Karpas-422 (cell line): ENCODE results near the gene RAB9B. TPM values are rescaled to one million over a fixed set of nuclear protein-coding genes. Genes with fewer than 3 reads are reported as not detected.

Experiments used
- DNase-seq: peaks from one replicate; pipeline ENCODE4 v3.0.0-alpha.2; 2015
- H2AFZ ChIP-seq: fragments of 200-600 bp; sonication (generic); 2 replicates; pipeline ENCODE4 v1.6.1; 2014; ENCODE audit warnings: antibody characterized with exemption, low read length, mixed read lengths
- H3K27ac ChIP-seq: fragments of 200-600 bp; sonication (generic); 2 replicates; pipeline ENCODE4 v1.5.1; 2014; ENCODE audit warnings: mild to moderate bottlenecking, low read length, moderate library complexity
- H3K27me3 ChIP-seq: fragments of 200-600 bp; sonication (generic); 2 replicates; pipeline ENCODE4 v1.6.1; 2014; ENCODE audit warnings: low read length, mixed read lengths
- H3K36me3 ChIP-seq: fragments of 200-600 bp; sonication (generic); 2 replicates; pipeline ENCODE4 v1.6.1; 2014; ENCODE audit warnings: low read length, mixed read lengths; ENCODE audit not compliant: insufficient read depth
- H3K4me1 ChIP-seq: fragments of 200-600 bp; sonication (generic); 2 replicates; pipeline ENCODE4 v1.6.1; 2014; ENCODE audit warnings: mild to moderate bottlenecking, low read length, mixed read lengths
- H3K4me2 ChIP-seq: fragments of 200-600 bp; sonication (generic); 2 replicates; pipeline ENCODE4 v1.6.1; 2014; ENCODE audit warnings: low read length, low read depth, mild to moderate bottlenecking; ENCODE audit not compliant: poor library complexity, severe bottlenecking
- H3K4me3 ChIP-seq: fragments of 200-600 bp; sonication (generic); 2 replicates; pipeline ENCODE4 v1.5.1; 2014; ENCODE audit warnings: mild to moderate bottlenecking, antibody characterized with exemption, low read length, mixed read lengths
- H3K79me2 ChIP-seq: fragments of 200-600 bp; sonication (generic); 2 replicates; pipeline ENCODE4 v1.6.1; 2014; ENCODE audit warnings: mild to moderate bottlenecking, low read length, mixed read lengths
- H3K9ac ChIP-seq: fragments of 200-600 bp; sonication (generic); 2 replicates; pipeline ENCODE4 v1.6.0; 2014; ENCODE audit warnings: low read length
- H3K9me2 ChIP-seq: fragments of 200-600 bp; sonication (generic), shearing (Covaris generic); replicated peaks from 2 replicates; pipeline ENCODE4 v1.6.0; 2014; ENCODE audit warnings: mild to moderate bottlenecking, low read length, moderate library complexity; ENCODE audit not compliant: insufficient read depth
- H3K9me3 ChIP-seq: fragments of 300-700, 200-600 bp; sonication (generic); 2 replicates; pipeline ENCODE4 v1.6.1; 2014; ENCODE audit warnings: low read length, mixed read lengths
- H4K20me1 ChIP-seq: fragments of 200-600 bp; sonication (generic); 2 replicates; pipeline ENCODE4 v1.6.1; 2014; ENCODE audit warnings: mild to moderate bottlenecking, antibody characterized with exemption, low read length, low read depth; ENCODE audit not compliant: insufficient read depth
- total RNA-seq: library from RNA; depleted of rRNA; stranded (reverse); fragments of >200 nt; shearing (Covaris generic); gene quantifications from 2 replicates; pipeline ENCODE4 v1.2.3, GENCODE V29; 2014; ENCODE audit warnings: low replicate concordance; rRNA removed

Gene RAB9B
- not detected in 2 replicates for total RNA-seq

DNA sequence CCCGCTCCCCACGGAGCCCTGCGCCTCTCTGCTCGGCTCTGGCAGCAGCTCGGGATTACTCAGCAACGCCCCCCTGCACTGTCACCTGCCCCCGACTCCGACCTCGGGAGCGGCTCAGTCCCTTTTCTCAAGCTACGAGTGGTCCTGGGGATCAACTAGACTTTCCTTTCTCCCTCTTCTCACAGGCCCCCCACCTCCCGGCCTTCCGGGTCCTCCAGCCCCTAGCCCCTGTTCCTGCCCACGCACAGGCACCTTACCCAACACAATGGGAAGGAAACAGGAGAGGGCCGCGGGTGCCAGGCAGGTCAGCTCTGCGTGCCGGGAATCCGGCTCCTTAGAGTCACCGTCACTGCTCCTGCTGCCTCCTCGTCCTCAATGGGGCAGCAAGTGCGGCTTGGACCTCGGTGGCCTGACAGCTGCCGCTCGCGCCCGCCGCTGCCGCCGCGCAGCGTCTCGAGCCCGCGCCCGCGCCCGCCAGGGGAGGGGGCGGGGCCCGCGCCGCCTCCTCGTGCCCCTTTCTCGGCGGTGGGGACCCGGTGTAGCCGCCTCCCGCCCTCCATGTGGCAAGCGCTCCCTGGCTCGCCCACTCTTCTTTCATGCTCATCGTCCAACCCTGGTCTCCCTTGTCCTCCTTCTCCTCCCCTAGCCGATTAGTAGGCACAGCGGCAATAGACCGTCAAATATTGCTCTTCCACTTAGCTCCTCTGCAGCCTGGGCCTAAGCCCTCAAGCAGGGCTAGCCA lies at the start of gene RAB9B:
Gene RAB9B (minus strand): TSS at position 455 of the 742 bp plus-strand sequence. CDS start 6,473 bp downstream, outside the sequence.
- Histone ChIP-seq H4K20me1 (no peaks in the 10 kb centered on the region), H3K36me3 (no peaks in the 10 kb centered on the region), H3K27me3 (no peaks in the 10 kb centered on the region), H3K9me2 (no peaks in the 10 kb centered on the region), H3K4me1 (no peaks in the 10 kb centered on the region), H3K4me3 (peak within 1 kb of the TSS; percentile 40; the same call in 1 of the 2 replicates), H2AFZ (no peak within 1 kb of the TSS), H3K9me3 (no peaks in the 10 kb centered on the region), H3K9ac (no peak within 1 kb of the TSS), H3K79me2 (no peaks in the 10 kb centered on the region), H3K4me2 (peak within 1 kb of the TSS; percentile 41), H3K27ac (no peak within 1 kb of the TSS)
- no peak for DNase-seq

DNA sequence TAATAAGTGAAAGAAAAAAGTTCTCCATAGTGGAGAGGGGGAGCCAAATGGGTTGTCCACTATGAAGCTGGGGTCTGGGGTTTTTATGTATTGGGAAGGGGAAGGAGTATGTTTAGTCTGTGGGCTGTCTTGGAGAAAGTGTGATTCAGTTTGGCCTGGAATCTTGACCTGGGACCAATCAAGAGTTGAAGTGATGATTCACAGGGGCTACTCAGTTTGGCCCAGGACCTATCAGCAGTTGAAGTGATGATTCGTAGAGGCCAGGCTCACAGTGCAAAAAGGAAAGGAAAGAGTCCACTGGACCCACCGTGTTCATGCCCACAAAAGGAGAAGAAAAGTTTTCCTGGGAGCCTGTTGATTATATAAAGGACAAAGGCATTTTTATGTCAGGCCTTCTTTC lies 47.3 kb upstream of the RAB9B start:
- no peaks in the 10 kb centered on the region; the same call in 1 of the 2 replicates for H3K27me3 ChIP-seq
- H2AFZ ChIP-seq = no peak overlapping the region
- H3K27ac ChIP-seq = no peak overlapping the region
- H3K4me1 ChIP-seq = no peaks in the 10 kb centered on the region
- no peak overlapping the region for H3K9ac ChIP-seq
- H3K79me2 ChIP-seq = no peaks in the 10 kb centered on the region
- H3K9me2 ChIP-seq = no peaks in the 10 kb centered on the region
- no peaks in the 10 kb centered on the region for H3K9me3 ChIP-seq
- H3K4me2 ChIP-seq = no peak overlapping the region
- no peaks in the 10 kb centered on the region for H3K36me3 ChIP-seq
- H3K4me3 ChIP-seq = no peak overlapping the region
- H4K20me1 ChIP-seq = no peaks in the 10 kb centered on the region
- DNase-seq = no peak

DNA sequence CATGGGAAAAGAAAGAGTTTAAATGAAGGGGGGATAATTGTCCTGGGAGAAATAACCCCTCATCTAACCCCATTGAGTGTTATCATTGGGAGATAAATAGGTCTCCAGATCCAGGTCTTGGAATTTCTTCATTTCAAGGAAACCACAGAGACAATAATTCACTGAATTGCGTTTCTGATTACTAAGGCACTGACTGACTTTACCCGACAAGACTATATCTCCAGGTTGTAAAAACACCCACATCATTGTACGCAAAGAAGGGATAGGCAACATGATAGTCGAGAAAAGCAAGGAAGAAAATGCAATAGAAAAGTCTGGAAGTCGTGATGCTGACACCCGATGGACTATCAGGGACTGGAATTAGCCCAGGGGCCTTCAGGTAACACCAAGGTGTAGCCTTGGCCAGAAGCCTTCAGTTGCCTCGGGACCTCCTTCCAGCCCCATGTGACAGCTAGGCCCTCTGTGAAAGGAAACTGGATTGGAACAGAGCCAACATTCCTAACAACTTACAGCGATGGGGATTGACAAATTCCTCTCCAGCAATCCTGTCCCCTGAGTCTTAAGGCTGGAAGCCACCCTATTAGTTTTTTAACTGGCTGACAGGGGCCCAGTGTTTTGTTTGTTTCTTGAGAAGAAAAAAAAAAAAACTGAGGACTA lies 46.5 kb upstream of the RAB9B start:
- H3K9me3 ChIP-seq = no peaks in the 10 kb centered on the region
- no peaks in the 10 kb centered on the region for H3K36me3 ChIP-seq
- H3K79me2 ChIP-seq = no peaks in the 10 kb centered on the region
- H3K27ac ChIP-seq = no peak overlapping the region
- no peak for DNase-seq
- H2AFZ ChIP-seq = no peak overlapping the region
- H4K20me1 ChIP-seq = no peaks in the 10 kb centered on the region
- no peak overlapping the region for H3K4me3 ChIP-seq
- H3K4me2 ChIP-seq = no peak overlapping the region
- no peaks in the 10 kb centered on the region; the same call in 1 of the 2 replicates for H3K27me3 ChIP-seq
- no peak overlapping the region for H3K9ac ChIP-seq
- H3K9me2 ChIP-seq = no peaks in the 10 kb centered on the region
- H3K4me1 ChIP-seq = no peaks in the 10 kb centered on the region

DNA sequence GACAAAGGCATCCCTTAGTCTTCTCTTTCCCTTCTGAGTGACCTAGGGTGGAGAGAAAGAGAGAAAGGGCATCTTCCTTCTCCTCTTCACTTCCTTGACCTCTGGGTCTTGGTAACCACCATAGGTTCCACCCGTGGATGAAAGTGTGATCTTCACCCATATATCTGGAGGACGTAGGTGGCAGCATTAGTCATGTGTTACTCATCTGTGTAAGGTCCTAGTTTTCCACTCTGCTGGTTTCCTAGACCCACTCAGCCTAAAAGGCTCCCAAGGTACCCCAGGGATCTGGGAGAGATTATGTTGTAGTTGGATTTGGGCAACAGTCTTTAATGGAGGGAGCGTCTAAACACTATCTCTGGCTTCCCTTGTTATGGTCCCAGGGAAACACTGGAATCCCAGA lies 45.5 kb upstream of the RAB9B start:
- Histone ChIP-seq H3K9me3 (no peaks in the 10 kb centered on the region), H3K27ac (no peak overlapping the region), H3K9me2 (no peaks in the 10 kb centered on the region), H3K79me2 (no peaks in the 10 kb centered on the region), H3K4me2 (no peak overlapping the region), H4K20me1 (no peaks in the 10 kb centered on the region), H2AFZ (no peak overlapping the region), H3K4me3 (no peak overlapping the region), H3K4me1 (no peaks in the 10 kb centered on the region), H3K9ac (no peak overlapping the region), H3K27me3 (no peaks in the 10 kb centered on the region; the same call in 1 of the 2 replicates), H3K36me3 (no peaks in the 10 kb centered on the region)
- no peak for DNase-seq

GRCh38 chrX:103864886-103865534 lies 33.0 kb upstream of the RAB9B start:
- Histone ChIP-seq H3K9me2 (no peaks in the 10 kb centered on the region), H4K20me1 (no peaks in the 10 kb centered on the region), H3K4me3 (no peak overlapping the region), H3K9me3 (no peaks in the 10 kb centered on the region), H3K27ac (no peak overlapping the region), H3K79me2 (no peaks in the 10 kb centered on the region), H3K27me3 (no peaks in the 10 kb centered on the region), H3K4me1 (no peaks in the 10 kb centered on the region), H3K36me3 (no peaks in the 10 kb centered on the region), H3K4me2 (no peak overlapping the region), H3K9ac (no peak overlapping the region), H2AFZ (no peak overlapping the region)
- no peak for DNase-seq

- Histone ChIP-seq H3K9me3 (no peaks in the 10 kb centered on the region), H3K4me1 (no peaks in the 10 kb centered on the region), H4K20me1 (no peaks in the 10 kb centered on the region), H3K4me2 (no peak overlapping the region), H3K4me3 (no peak overlapping the region), H3K27ac (no peak overlapping the region), H3K9me2 (no peaks in the 10 kb centered on the region), H2AFZ (no peak overlapping the region), H3K79me2 (no peaks in the 10 kb centered on the region), H3K9ac (no peak overlapping the region), H3K27me3 (no peaks in the 10 kb centered on the region), H3K36me3 (no peaks in the 10 kb centered on the region)
- no peak for DNase-seq
Observed at GRCh38 chrX:103864149-103864548, 32.1 kb upstream of the RAB9B start.

- Histone ChIP-seq H3K4me1 (no peaks in the 10 kb centered on the region), H3K9ac (no peak overlapping the region), H3K9me2 (no peaks in the 10 kb centered on the region), H3K36me3 (no peaks in the 10 kb centered on the region), H3K79me2 (no peaks in the 10 kb centered on the region), H2AFZ (no peak overlapping the region), H3K4me2 (no peak overlapping the region), H3K9me3 (no peaks in the 10 kb centered on the region), H3K27me3 (no peaks in the 10 kb centered on the region), H3K27ac (no peak overlapping the region), H4K20me1 (no peaks in the 10 kb centered on the region), H3K4me3 (no peak overlapping the region)
- no peak for DNase-seq
Observed at GRCh38 chrX:103861200-103861599, 29.1 kb upstream of the RAB9B start.

DNA sequence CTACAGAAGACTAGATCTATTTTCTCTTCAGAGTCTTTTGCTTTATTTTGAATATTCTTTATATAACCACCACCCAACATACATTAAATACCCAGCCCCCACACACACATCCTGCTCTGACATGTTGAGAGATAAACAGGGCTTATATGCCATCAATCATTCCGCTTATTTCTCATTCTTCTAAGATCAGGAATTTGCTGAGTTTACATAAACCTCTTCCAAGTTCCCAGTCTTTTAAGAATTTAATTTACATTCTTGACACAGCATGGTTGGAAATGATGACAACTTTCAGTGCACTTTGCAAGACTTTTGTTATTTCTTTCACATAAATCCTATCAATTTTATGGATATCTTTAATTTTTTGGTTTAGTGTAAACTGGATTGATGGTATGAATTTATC lies 17.5 kb upstream of the RAB9B start:
- no peaks in the 10 kb centered on the region for H3K27me3 ChIP-seq
- H3K9ac ChIP-seq = no peak overlapping the region
- no peaks in the 10 kb centered on the region for H3K9me2 ChIP-seq
- H3K36me3 ChIP-seq = no peaks in the 10 kb centered on the region
- no peak overlapping the region for H3K4me3 ChIP-seq
- DNase-seq = no peak
- no peaks in the 10 kb centered on the region for H4K20me1 ChIP-seq
- H3K4me1 ChIP-seq = no peaks in the 10 kb centered on the region
- no peak overlapping the region for H2AFZ ChIP-seq
- no peaks in the 10 kb centered on the region for H3K9me3 ChIP-seq
- H3K4me2 ChIP-seq = no peak overlapping the region
- no peaks in the 10 kb centered on the region for H3K79me2 ChIP-seq
- no peak overlapping the region for H3K27ac ChIP-seq
